T-helper 1 cell (primary cell): ENCODE measurements around the gene ARID1B.

ENCODE experiments used
- DNase-seq, 5 donors: peaks; one replicate each; pipeline ENCODE4 v3.0.0-alpha.2; 2012 to 2020

The ARID1B gene

DNA sequence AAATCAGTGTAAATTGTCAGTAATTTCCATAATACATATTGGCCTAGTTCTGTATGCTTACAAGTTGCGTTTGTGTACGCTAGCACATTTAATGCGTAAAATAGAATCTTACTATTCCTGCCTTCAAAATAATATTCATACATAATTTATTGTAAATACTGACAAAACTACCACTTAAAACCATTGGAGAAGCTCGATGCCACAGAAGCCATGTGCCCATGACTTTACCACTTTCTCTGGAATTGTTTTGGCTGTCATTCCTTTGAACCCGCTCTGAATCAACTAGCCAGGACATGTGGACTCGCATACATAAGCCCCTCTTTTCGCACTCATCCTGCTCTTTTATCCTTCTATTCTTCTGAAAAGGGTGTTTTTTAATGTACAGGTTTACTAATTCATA, 394.6 kb downstream of the ARID1B start:
- no peak for DNase-seq

DNA sequence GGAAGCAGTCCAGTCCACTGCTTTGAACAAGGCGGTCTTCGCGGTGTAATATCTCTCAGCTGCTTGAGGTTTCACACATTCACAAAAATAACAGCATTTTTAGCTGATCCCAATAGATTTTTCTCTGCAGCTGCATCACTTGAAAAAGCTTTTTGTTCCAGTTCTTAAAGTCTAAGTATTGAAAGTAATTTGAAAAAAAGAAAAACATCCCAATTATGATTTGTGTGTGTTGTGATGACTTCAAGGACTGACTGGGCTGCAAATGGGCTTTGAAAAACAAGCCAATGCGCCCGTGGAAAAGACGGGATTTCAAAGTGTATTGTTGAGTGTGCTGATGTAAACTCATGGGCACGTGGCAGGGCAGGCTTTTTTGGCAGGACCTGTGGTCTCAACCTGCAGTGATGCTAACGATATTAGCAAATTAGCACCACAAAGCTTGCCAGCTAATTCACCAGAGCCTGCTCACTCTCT, 395.1 kb downstream of the ARID1B start:
- no peak for DNase-seq

DNA sequence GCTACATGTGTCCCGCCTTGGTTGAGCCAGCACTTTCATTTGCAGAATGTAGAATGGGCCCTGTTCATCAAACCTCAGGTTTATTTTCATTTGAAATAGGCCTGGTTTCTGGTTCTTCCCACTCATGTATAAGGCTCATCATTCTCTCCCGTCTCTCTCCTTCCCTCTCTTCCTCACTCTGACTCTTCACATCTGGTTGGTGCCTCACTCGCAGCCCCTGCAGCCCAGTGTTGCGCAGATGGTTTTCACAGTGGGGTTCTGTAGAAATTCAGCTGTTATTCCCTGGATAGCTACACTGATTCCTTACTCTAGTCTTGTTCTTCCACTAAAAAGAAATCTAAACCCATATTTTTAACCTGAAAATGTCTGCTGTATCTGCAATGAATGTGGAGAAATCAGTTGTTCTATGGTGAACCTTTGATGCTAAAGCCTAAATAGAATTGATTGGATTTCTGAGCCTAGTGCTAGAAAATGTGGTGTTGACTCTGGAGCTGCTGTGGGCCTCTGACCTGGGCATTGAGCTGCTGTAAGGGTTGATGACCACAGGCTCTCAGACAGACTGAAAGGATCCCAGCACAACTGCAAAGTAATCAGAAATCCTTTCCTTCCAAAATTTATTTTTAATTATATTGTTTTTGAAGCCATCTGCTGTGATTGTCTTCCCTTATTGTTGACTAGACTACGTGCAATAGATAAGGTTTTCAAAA, 395.8 kb downstream of the ARID1B start:
- no peak for DNase-seq

DNA sequence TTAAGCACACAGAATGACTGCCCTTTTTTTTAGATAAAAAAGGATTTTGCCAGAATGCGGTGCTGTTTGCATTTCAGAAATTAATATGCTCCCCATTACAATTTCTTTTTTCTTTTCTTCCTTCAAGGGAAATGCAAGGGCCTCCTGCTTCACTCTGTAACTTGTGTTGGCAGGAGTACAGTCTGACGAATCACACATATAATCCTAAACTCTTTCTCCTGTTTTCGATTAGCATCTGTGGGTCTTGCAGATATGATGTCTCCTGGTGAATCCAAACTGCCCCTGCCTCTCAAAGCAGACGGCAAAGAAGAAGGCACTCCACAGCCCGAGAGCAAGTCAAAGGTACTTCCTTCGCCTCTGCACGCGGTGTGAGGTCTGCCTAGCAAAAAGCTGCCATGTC, 396.6 kb downstream of the ARID1B start:
- no peak for DNase-seq

DNA sequence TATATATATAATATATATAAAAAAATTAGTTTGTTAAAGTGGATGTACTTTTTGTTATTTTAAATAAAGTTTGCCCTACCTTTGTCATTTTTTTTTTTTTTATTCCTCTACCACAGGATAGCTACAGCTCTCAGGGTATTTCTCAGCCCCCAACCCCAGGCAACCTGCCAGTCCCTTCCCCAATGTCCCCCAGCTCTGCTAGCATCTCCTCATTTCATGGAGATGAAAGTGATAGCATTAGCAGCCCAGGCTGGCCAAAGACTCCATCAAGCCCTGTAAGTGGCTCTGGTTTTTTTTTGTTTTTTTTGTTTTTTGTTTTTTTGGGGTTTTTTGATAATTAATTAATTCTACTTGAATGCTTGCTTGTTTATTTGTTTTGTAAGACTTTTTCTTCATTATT, 397.6 kb downstream of the ARID1B start:
- DNase-seq = no peak

DNA sequence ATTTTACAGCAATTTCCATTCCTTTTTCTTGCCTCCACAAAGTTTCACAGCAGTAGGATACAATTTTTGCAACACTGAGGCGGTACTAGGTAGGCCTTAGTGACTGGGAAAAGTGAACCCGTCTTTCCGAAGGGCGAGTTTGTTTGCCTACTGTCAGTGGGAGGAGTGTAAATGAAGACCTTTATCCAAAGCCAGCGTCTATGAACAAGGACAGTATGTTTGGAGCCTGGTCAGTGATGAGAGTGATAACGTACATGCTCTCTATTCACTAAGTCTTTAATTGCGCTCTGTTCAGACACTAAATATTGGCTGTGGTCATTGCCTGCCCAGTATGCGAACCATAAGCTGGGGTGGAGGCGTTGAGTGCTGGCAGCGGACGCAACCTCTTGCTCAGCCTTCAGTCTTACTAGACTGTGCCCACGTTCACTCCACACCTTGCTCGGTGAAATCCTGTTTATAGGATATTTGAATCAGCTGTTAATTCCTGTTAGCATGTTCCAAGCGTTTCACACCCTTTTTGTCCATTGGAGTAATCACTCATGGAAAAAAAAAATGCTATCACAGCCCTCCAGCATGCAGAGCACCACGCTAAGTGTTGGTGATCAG, 400.7 kb downstream of the ARID1B start:
- DNase-seq = no peak

DNA sequence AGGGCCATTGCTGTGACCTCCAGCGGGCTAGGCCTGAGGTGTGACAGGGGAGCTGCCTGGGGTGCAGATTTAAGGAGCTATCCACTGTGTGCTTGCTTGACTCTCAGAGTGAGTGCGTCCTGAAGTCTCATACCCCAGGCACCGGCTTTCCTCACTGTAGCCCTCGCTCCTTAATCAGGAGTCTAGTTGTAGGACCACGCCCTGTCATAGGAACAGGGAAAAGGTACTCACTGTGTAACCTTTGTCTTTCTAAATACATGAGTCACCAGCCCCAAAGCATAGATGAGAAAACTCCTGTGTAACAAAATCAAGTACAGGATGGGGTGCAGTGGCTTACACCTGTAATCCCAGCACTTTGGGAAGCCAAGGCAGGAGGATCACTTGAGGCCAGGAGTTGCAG, 404.5 kb downstream of the ARID1B start:
- no peak for DNase-seq

DNA sequence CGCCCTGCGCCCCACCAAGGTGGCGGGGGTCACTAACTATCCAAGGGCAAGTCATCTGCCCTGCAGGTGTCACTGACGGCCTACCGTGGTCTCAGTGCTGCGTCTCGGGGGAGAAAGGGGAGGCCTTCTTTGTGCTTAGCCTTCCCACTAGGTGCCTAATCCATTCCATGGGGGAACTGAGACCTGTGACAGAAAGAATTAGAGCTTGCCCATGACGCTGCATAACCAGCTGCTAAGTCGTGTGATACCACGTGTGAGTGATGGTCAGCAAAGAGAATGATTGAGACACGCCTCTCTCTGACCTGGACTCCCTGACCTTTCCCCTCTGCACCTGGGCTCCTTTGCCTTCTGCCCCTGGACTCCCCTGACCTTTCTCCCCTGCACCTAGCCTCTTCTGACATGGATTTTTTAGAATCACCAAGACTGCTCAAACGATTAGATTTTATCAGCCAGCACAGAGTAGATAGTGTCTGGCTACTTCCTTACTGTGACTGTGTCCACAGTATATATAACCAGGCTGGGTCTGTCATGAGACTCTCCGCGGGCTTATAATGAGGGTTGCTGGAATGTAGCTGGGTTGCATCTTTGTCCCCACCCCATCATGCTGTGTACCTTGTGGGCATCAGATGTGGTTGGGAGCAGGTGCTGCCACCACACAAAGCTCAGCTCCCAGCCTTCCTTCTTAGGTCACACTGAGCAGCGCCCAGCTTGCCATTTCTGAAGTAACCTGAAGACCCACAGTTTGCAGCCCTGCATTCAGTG, 405.5 kb downstream of the ARID1B start:
- DNase-seq = no peak

DNA sequence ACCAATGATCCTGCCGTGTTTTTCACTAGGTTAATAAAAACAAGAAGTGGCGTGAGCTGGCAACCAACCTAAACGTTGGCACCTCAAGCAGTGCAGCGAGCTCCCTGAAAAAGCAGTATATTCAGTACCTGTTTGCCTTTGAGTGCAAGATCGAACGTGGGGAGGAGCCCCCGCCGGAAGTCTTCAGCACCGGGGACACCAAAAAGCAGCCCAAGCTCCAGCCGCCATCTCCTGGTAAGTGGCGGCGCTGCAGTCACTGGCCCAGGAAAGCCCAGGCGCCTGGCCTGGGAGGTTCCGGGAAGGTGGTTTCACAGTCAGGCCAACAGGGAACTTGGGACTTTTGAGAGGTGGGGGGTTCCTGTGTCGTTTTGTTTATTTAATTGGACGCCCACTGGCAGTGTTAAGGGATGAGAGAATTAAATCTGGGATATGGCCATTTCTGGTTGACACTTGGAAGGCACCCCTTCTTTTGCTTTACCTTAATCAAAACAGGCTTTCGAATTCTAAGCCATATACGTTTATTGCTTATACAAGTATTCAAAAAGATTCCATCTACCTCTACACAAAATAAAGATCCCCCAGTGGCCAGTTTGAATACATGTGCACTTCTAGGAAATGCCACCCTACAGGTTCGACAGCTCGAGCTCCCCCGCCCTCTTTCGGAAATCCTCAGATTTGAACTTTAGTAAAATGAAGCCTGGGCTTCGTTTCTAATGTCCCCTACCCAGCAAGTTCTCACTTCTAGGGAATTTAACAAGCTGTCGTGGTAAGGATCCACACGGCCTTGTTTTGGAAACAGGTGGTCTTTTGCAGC, 407.2 kb downstream of the ARID1B start:
- DNase-seq = peak; percentile 21 to 48 (median 46)

DNA sequence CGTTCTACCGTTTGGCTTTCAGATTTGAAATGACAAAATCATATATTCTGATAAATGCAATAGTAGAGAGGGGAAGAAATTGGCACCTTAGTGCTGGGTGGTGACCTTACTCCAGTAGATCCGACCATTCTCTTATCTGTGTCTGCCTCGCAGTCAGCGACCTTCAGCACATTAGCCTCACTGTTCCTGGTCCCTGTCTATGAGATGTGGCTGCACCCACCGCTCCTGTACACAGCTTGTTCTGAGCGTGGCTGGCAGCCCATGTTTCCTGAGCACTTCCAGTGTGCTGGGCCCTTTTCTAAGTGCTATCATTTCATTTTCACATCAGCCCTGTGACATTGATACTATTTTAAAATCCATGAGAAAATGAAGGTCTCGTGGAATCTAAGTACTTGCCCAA, 408.0 kb downstream of the ARID1B start:
- no peak for DNase-seq

DNA sequence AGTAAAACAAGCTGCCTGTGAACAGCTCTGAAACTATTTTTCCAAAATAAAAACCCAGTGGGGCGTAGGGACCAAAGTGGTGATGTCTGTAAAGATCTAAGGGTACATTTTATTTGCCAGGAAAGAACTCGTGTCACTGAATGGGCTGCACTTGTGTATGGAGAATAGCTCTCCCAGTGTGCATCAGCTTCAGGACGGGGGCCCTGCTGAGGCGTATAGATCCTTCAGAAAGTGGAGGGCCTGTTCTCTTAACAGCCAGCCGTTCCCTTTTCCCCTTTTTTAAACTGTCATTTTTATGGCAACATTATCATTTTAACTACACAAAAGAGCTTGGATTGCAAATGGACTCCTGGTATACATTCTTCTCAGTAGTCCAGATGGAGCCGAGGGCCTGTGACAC, 408.8 kb downstream of the ARID1B start:
- DNase-seq = no peak

DNA sequence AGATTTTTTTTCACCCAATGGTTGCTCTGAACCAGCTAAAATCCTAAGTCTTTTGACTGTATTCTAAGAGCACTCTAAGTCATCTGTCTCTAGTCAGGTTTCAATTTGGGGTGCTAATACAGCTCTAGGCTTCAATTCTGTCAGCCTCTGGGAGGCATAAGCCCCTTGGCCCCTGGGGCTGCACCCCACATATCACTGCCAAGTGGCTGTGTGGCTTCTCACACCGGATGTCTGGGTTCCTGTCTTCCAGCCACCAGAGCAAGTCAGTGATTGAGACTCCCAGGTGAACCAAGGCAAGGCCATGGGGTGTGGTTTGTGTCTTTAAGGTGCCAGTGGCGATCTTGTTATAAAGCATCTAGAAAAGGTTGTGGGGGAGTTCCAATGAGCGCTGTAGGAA, 409.6 kb downstream of the ARID1B start:
- peak in 1 of 5 donors; percentile 10 for DNase-seq

DNA sequence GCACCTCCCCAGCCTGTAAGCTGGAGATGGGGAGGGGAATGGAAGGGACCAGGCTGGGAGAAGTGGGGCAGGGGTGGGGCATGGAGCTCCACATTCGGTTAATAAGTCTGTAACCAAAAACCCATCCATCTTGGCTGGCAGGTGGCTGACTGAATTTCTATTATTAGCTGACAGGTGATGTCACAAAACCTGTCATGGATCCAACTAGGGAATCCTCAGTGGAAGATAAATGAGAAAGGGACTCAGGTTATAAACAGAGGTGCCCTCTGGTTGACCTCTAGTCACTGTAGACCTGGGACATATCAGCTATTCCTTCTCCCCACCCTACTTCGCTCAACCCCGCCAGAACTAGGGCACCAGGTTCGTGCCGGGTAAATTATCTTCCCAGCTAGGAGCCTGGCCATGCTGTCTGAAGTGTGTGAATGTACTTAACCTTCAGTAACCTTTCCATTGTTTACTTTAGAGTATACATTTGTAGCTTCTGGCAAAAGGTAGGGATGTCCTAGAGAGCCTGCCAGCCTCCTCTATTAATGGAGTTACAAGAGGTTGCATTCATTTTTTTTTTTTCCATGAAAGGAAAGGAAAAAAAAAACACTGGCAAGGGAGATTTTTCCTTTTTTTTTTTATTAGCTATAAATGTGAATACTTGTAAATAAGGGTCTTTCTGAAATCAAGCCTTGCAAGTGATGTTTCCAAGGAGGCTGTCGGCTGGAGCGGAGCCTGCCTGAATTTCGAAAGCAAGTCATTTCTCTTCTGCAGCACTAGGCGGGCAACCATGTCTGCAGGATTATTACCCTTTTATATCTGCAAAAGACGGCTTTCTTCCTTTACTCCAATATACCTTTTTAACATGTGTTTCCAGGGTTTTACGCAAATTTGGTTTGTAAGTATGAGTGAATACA, 410.3 kb downstream of the ARID1B start:
- DNase-seq = no peak

DNA sequence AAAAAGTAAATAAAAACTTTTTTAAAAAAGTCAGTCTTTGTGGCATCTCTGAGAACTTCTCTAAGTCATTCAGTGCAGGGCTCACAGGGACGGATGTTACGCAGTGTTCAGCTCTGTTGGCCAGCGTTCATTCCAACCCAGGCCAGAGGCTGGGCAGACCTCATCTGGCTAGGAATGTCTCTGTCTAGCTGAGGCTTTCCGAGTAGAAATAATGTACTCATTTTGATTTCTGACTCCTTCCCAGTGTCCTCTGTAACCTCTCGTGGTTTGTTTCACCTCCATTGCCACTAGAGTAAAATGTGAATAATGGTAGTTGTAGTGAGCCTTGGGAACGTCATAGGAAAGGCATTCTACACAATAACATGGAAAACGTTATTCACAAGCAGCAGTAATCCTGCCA, 411.0 kb downstream of the ARID1B start:
- DNase-seq = no peak

DNA sequence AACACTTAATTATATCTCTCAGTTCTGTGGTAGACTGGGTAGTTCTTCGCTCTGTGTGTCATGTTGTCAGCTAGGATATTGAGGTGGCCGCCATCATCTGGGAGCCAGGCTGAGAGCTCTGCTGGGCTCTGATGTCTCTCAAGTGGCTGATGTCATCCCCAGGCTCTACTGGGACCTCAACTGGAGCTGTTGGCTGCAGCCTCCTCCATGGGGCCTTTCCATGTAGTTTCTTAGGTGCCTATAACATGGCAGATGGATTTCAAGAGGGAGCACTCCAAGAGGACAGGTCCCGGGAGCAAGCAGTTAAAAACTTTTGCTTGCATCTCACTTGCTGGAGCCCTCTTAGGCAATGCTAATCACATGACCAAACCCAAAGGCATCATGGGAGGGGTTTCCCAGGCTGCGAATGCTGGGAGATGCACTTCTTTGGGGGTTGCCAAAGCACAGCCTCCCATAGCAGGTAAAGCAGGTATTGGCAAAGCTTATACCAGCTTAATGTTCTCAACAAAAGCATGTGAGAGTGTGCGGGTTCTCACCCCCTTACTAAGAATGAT, 416.3 kb downstream of the ARID1B start:
- no peak for DNase-seq

DNA sequence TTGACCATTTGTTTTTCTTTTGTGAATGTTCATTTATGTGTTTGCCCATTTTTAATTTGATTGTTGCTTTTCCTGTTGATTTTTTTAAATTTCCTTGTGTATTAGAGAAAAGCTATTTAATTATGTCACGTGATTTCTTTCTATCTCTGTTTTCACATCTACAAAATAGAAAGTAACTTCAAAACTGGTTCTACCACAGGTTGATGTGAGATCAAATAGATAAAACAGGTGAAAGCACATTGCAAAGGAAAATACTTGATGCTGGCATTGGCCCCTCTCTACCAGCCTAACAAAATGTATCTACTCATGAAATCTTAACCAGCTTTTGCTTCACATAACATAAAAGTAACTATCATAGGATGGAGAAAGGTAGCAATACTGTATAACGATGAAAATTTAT, 416.9 kb downstream of the ARID1B start:
- no peak for DNase-seq

DNA sequence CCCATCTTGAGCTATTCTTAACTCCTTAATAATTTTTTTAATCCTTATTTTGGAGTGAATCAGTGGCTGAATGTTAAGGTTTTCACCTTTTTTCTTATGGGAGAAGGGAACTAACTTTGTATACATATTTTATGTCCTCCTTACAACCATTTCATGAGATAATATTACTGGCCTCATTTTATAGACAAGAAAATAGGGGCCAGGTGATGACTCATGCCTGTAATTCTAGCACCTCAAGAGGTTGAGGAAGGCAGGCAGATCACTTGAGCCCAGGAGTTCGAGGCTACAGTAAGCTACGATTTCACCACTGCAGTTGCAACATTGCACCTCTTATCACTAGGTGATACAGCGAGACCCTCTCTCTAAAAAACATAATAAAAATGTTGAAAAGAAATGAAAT, 417.5 kb downstream of the ARID1B start:
- DNase-seq = no peak

DNA sequence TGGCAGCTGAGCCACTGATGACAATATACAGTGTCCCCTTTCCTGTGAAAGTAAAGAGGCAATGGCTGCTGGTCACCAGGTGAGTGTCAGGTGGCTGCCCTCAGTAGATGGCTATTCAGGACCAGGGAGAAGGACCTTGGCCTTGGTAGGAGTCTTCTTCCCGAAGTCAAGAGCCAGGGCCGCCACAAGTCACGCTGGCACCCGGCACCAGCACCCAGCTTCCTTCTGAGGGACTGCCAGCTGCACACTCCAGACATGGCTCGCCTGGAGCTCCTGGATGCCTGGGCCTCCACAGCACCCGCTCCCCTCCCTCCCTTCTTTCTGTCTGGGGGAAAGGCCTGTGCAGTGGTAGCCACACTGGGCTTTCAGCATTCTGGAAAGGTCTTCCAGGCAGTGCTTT, 419.2 kb downstream of the ARID1B start:
- DNase-seq = no peak

DNA sequence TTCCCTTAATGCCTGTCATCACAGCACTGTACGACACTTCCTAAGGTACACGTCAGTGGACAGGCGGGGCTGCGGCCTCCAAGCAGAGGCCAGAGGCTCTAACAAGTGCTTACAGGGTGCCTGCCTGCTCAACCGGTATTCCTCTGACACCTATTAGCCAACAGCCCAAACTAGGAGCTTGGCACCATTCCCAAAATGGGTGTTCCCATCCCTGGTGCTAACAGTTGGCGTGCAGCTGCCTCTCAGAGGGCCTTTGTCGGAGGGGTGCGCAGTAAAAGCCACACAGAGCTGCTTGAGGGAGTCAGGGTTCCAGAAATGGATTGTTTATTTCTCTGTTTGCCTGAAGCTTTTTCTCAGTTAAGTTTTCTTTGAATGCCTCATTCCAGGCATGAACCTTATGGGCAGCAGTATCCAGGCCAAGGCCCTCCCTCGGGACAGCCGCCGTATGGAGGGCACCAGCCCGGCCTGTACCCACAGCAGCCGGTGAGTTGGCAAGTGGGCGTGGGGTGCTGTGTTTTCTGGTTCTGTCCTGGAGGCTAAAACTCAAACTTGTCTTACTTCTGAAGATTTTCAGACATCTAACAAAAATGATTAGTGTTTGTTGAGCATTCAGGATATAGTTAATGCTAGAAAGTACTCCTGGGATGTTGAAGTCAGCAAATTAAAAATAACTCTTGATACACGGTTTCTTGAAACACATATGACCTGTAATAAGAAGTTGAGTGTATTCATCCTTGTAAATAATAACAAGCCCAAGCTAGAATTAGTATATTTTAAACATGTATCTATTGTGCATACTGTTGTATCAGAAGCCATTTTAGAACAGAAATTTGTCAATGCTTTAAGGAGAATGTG, 421.5 kb downstream of the ARID1B start:
- no peak for DNase-seq

DNA sequence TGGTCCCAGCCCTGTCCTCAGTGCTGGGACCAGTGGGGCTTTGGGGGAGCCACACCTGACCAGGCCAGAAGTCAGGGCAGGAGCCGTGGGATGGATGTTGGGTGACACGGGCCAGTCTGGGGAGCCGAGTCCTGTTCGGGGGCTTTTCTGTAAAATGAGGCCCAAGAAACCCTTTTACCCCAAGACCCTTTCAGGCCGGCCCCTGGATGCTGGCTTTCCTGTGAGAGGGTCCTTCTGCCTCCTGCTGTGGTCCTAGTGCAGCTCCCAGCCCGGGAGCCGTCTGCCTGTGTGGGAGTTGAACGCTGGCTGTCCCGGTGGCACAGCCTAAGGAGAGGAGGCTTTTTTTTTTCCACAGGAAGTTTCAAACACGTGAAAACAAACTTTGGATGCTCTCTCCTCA, 422.9 kb downstream of the ARID1B start:
- DNase-seq = no peak

DNA sequence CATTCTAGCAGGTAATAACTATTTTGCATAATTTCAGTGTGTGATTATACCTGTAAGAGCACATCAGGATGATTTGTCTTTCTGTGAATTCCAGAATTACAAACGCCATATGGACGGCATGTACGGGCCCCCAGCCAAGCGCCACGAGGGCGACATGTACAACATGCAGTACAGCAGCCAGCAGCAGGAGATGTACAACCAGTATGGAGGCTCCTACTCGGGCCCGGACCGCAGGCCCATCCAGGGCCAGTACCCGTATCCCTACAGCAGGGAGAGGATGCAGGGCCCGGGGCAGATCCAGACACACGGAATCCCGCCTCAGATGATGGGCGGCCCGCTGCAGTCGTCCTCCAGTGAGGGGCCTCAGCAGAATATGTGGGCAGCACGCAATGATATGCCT, 423.4 kb downstream of the ARID1B start:
- no peak for DNase-seq
